ACC112 (cell line): ENCODE measurements around the gene MYO18A.

Source experiments
- H2AFZ ChIP-seq: fragments of 200-600 bp; sonication (generic); one replicate; pipeline ENCODE4 v1.6.0; 2017; ENCODE audit warnings: antibody characterized with exemption, low read length; ENCODE audit not compliant: unreplicated experiment
- H3K27ac ChIP-seq: fragments of 200-600 bp; sonication (generic); 2 replicates; pipeline ENCODE4 v1.5.1; 2014; ENCODE audit warnings: low read depth, mild to moderate bottlenecking, antibody characterized with exemption, low read length, moderate library complexity
- H3K27me3 ChIP-seq: fragments of 200-600 bp; sonication (generic); 2 replicates; pipeline ENCODE4 v1.6.1; 2014; ENCODE audit warnings: mild to moderate bottlenecking, antibody characterized with exemption, low read length, moderate library complexity, mixed read lengths; ENCODE audit not compliant: insufficient read depth
- H3K36me3 ChIP-seq: fragments of 200-600 bp; sonication (generic); 2 replicates; pipeline ENCODE4 v1.6.1; 2016; ENCODE audit warnings: mild to moderate bottlenecking, antibody characterized with exemption, low read length, moderate library complexity, mixed read lengths; ENCODE audit not compliant: insufficient read depth
- H3K4me1 ChIP-seq: fragments of 200-600 bp; sonication (generic); one replicate; pipeline ENCODE4 v1.6.1; 2016; ENCODE audit warnings: low read length, mixed read lengths; ENCODE audit not compliant: insufficient read depth, unreplicated experiment, control insufficient read depth
- H3K4me3 ChIP-seq: fragments of 200-600 bp; sonication (generic); 2 replicates; pipeline ENCODE4 v1.5.1; 2014; ENCODE audit warnings: mild to moderate bottlenecking, low read depth, low read length
- H3K79me2 ChIP-seq: fragments of 200-600 bp; sonication (generic); one replicate; pipeline ENCODE4 v1.6.0; 2016; ENCODE audit warnings: low read length; ENCODE audit not compliant: control insufficient read depth, unreplicated experiment, insufficient read depth

MYO18A gene

DNA sequence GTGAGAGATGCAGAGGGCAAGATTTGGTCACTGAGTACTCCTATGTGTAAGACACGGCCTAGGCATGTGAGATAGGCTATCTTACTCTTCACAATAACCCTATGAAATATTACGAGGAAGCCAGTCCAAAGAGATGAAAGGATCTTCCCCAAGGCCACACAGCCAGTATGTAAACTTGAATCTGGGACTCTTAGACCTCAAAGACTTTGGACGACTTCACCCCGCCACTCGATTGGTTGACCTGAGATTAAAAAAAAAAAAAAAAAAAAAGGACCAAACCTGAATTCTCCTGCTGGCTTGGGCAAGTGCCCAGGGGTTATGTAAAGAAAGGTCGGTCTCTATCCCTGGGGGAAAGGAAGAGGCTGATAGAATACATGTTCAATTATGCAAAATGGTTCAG is 104.1 kb downstream of the MYO18A start:
- Histone ChIP-seq H2AFZ (no peak overlapping the region), H3K4me1 (peaks cover 13% of the 10 kb centered on the region), H3K36me3 (no peaks in the 10 kb centered on the region), H3K27me3 (peaks cover 15% of the 10 kb centered on the region; the same call in 1 of the 2 replicates), H3K27ac (no peak overlapping the region), H3K79me2 (no peaks in the 10 kb centered on the region), H3K4me3 (no peak overlapping the region)

DNA sequence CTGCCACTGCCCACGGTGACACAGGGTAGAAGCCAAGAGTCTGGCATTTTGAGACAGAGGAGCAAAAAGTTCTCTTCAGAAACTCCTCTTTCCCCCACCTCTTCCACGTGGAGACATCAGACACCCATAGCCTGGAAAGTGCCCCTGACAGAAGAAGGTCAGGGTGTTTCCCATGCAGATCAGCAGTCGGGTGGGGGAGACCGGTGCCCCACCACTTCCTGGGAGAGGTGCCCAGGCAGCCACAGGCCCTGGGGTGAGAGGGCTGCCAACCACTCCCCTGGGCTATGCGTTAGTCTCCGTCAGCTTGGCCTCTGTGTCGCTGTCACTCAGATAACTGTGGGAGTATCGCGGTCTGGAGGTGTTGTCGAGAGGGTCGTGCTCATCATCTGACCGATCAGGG is 105.7 kb downstream of the MYO18A start:
- peaks cover 13% of the 10 kb centered on the region for H3K4me1 ChIP-seq
- H3K4me3 ChIP-seq = no peak overlapping the region
- no peaks in the 10 kb centered on the region for H3K79me2 ChIP-seq
- peaks cover 28% of the 10 kb centered on the region for H3K27me3 ChIP-seq
- no peak overlapping the region for H2AFZ ChIP-seq
- H3K36me3 ChIP-seq = no peaks in the 10 kb centered on the region
- H3K27ac ChIP-seq = no peak overlapping the region

DNA sequence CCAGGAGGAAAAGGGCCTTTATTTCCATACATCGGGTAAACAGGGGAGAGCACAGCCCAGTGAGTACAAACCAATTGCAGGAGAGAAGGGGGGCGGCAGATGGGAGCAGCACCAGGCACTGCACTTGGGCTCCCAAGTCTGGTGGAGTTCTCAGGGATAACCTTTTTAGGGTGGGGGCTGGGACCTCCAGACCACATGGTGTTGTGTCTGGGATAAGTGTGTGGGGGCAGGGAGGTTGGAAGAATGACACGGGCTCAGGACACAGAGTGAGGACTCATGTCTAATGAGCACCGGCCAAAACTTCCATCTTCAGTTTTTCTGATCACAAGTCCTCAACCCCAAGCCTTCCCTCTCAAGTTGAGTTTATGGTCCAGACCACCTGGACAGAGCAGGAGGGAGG is 106.7 kb downstream of the MYO18A start:
- H3K27me3 ChIP-seq = peaks cover 36% of the 10 kb centered on the region
- H3K27ac ChIP-seq = no peak overlapping the region
- no peaks in the 10 kb centered on the region for H3K36me3 ChIP-seq
- no peak overlapping the region for H2AFZ ChIP-seq
- H3K79me2 ChIP-seq = no peaks in the 10 kb centered on the region
- H3K4me3 ChIP-seq = no peak overlapping the region
- H3K4me1 ChIP-seq = peaks cover 4% of the 10 kb centered on the region

DNA sequence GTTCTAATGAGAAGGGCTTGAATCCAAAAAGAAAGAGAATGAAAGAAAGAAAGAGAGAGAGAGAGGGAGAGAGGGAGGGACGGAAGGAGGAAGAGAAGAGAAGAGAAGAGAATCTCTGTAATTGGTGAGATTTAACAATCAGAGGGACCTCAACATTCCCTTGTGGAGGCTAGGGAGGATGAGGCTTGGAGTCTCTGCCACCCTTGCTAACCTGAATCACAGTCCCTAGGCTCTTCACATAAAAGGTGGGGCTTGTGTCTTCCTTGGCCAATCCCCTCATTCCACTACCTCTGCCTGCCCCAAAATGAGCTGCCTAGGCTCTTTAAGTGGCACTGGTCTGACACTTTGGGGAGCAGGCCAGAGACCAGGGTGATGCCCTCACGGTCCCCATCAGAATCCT is 107.2 kb downstream of the MYO18A start:
- Histone ChIP-seq H3K79me2 (no peaks in the 10 kb centered on the region), H3K27me3 (peaks cover 40% of the 10 kb centered on the region), H3K4me1 (no peaks in the 10 kb centered on the region), H2AFZ (no peak overlapping the region), H3K27ac (no peak overlapping the region), H3K36me3 (no peaks in the 10 kb centered on the region), H3K4me3 (no peak overlapping the region)

DNA sequence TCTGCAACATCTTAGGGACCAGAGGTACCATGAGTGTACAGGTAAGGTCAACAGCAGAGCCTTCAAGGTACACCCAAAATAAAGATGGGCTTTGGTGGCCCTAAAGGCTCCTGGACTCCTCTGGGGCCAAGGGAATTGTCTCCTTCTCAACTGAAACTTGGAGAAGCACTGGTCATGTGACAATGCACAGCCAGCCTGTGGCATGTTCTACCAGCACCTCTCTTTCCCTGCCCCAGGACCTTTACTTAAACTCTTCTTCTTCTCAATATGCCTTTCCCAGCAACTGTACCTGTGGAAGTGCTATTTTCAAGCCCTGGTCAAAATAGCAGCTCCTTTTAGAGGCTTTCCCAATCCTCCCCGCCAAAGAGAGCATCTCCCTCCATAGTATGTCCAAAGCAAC is 108.9 kb downstream of the MYO18A start:
- Histone ChIP-seq H2AFZ (no peak overlapping the region), H3K27me3 (peaks cover 45% of the 10 kb centered on the region), H3K4me1 (no peaks in the 10 kb centered on the region), H3K36me3 (no peaks in the 10 kb centered on the region), H3K4me3 (no peak overlapping the region), H3K27ac (no peak overlapping the region), H3K79me2 (no peaks in the 10 kb centered on the region)

DNA sequence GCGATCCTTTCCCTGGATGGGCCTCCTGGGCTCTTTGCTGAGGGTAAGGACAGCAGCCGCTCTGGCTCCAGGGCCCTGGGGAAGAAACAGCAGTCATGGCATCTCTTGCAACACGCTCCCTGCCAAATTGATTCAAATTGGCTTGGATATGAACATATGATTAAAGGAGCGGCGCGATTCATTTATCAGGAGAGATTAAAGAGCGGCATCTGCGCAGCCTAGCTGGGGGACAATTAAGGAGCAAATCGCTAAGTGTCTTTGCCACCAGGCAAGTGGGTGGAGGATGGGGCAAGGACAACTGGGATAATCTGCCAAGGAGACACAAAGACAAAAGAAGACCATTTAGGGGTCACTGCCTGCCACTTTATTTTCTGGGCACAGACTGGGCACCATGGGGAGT is 109.4 kb downstream of the MYO18A start:
- no peaks in the 10 kb centered on the region for H3K79me2 ChIP-seq
- H2AFZ ChIP-seq = no peak overlapping the region
- H3K4me1 ChIP-seq = no peaks in the 10 kb centered on the region
- H3K36me3 ChIP-seq = no peaks in the 10 kb centered on the region
- no peak overlapping the region for H3K27ac ChIP-seq
- H3K27me3 ChIP-seq = peaks cover 45% of the 10 kb centered on the region
- no peak overlapping the region for H3K4me3 ChIP-seq

DNA sequence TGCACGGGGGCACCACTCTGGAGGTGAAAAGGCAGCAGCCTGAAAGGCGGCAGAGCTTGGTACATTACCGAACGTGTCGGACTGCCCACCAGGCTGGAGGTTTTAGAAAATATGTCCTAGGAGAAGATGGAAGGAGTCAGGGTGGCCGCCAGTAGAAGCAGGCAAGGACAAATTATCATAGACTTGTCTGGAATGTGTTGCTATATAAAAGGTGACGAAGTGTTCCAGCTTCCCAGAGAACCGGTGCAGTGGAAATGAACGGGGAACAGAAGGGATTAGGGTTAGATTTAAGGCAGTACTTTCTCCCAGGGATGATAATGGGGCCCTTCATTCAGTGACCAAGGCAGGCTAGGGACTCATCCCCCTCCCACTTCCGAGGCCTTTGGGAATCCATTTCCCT is 109.9 kb downstream of the MYO18A start:
- Histone ChIP-seq H3K27me3 (peaks cover 45% of the 10 kb centered on the region), H3K79me2 (no peaks in the 10 kb centered on the region), H3K4me1 (no peaks in the 10 kb centered on the region), H2AFZ (no peak overlapping the region), H3K36me3 (no peaks in the 10 kb centered on the region), H3K27ac (no peak overlapping the region), H3K4me3 (no peak overlapping the region)

DNA sequence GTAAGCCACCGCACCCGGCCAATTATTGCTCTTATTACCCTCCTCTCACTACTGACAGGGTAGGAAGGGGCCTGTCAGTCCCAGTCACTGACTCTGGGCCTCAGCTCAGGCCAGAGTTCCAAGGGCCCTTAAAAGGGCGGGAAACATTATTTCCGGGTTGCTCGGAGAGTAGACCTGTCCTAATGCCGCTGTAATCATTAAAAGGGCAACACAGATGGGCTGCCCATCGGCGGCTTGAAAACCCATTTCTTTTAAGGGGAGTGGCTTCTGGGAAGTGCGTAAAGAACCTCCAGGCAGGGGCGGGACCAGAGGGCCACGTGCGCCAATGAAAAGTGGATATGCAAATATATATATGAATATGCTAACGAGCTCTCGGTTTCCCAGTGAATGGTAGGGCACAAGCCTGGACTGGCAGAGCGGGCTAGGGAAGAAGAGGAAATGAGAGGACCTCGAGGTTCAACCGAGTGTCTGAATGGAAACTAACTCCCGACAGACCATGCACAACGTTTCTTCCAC is 110.6 kb downstream of the MYO18A start:
- Histone ChIP-seq H3K27ac (no peak overlapping the region), H3K79me2 (no peaks in the 10 kb centered on the region), H3K27me3 (peaks cover 45% of the 10 kb centered on the region), H3K36me3 (no peaks in the 10 kb centered on the region), H2AFZ (no peak overlapping the region), H3K4me1 (no peaks in the 10 kb centered on the region), H3K4me3 (no peak overlapping the region)

DNA sequence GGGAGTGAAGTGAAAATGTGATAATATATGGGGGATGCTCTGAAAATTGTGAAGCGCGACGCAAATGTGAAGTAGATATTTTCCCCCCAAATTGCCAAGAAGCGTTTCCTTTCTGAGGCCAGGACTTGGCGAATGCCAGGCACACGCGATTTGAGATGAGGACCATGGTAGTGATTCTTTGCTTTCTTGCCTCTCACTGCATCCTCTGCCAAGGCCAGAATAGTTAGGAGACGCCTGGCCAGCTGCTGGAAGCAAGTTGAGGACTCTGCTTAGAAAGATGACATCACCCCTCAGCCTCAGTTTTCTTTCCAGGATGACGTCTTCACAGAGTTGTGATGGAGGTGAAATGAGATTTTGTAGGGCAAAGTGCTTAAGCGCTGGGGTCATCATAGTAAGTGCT is 111.4 kb downstream of the MYO18A start:
- no peaks in the 10 kb centered on the region for H3K4me1 ChIP-seq
- H3K36me3 ChIP-seq = no peaks in the 10 kb centered on the region
- H3K79me2 ChIP-seq = no peaks in the 10 kb centered on the region
- no peak overlapping the region for H2AFZ ChIP-seq
- no peak overlapping the region for H3K4me3 ChIP-seq
- no peak overlapping the region for H3K27ac ChIP-seq
- peaks cover 45% of the 10 kb centered on the region for H3K27me3 ChIP-seq

DNA sequence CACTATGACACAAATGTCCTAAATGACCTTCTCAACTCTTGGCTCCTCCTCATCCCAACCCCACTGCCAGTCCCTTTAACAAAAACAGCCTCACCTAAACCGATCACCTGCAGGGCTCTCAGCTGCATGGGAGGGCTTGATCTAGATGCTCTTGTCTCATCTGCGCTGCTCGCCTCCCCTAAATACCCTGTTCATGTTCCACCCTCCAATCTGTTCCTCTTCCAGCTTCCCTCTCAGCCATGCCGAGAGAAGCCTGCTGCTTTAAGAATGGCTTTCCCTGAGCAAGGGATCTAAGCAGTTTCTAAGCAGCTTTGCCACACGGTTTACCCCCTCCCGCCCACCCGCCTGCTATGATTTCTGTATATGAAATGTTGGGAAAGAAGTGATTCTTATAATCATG is 113.6 kb downstream of the MYO18A start:
- no peak overlapping the region for H2AFZ ChIP-seq
- no peaks in the 10 kb centered on the region for H3K79me2 ChIP-seq
- no peaks in the 10 kb centered on the region for H3K36me3 ChIP-seq
- no peaks in the 10 kb centered on the region for H3K4me1 ChIP-seq
- no peak overlapping the region for H3K4me3 ChIP-seq
- no peak overlapping the region for H3K27ac ChIP-seq
- peaks cover 35% of the 10 kb centered on the region for H3K27me3 ChIP-seq

DNA sequence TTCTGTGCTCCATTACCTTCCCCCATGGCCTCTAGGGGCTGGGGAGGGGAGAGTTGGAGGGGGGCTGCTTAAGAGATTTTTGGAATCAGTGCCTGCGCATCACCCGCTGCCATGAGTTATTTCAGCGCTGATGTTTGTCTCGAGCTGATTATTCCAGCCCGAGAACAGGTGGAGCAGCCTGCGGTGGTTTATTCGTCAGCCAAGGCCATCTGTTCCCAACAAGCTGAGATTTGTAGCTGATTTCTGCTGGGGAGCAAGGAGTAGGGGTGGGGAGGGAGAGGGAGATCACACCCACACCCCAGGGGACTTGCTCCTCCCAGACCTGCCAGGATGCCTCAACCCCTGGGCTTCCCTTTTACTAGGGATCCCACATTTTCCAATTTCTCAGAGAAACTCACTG is 114.2 kb downstream of the MYO18A start:
- no peaks in the 10 kb centered on the region for H3K4me1 ChIP-seq
- no peaks in the 10 kb centered on the region for H3K79me2 ChIP-seq
- peaks cover 30% of the 10 kb centered on the region for H3K27me3 ChIP-seq
- no peaks in the 10 kb centered on the region for H3K36me3 ChIP-seq
- no peak overlapping the region for H2AFZ ChIP-seq
- no peak overlapping the region for H3K27ac ChIP-seq
- no peak overlapping the region for H3K4me3 ChIP-seq
